Stimulated activated CD4-positive, alpha-beta T cell treated with anti-CD3 and anti-CD28 coated beads, Interleukin-12 subunit alpha, Interleukin-12 subunit beta, amount 100 ng/mL, for 48 hours (primary cell): Measurements from ENCODE around the gene WNT9A.
"Not testable (repeated sequence)": the region's sequence is repeated elsewhere in the genome, so short reads cannot be mapped to it uniquely, and the experiment has no call there.

Experiments
- DNase-seq, 3 donors: peaks; one replicate each; pipeline ENCODE4 v3.0.0-alpha.2; 2020; ENCODE audit warnings: low read depth in 2 of 3, low spot score in 1 of 3

WNT9A gene

GRCh38 chr1:227947676-227948492 is at the start of gene WNT9A:
WNT9A (minus strand) TSS chr1:227947932; CDS start chr1:227947887, 45 bp downstream.
- DNase-seq, result no peak

GRCh38 chr1:227996187-227996950 is 48.6 kb upstream of the WNT9A start:
- DNase-seq, result no peak

DNA sequence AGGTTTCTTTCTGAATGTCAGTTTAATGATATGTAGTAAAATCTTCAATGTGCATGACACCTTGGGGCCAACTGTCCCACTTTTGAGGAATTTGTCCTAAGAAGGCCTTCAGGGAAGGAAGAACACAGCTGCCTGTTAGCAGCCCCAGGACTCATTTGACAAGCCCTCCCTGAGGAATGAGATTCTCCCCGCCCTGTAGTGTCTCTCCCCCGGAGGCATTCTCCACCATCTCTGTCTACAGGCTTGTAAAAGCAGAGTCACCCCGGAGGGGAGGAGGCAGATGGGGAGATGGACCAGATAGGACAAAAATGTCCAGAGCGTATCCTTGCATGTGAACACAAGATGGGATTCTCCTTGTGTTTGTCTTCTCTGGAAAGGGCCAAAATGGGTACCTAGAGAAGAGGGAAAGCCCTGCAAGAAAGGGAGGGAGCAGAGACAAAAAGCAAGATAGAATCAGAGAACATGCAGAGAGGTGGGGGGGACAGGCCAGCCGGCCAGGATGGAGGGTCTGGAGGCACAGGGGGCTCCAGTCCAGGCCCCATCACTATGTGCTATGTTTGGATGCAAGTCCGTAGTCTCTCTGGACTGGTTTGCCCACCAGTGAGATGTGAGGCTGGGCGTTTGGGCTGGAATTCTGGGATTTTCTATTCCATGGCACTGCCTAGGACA is 47.0 kb upstream of the WNT9A start:
- no peak for DNase-seq

DNA sequence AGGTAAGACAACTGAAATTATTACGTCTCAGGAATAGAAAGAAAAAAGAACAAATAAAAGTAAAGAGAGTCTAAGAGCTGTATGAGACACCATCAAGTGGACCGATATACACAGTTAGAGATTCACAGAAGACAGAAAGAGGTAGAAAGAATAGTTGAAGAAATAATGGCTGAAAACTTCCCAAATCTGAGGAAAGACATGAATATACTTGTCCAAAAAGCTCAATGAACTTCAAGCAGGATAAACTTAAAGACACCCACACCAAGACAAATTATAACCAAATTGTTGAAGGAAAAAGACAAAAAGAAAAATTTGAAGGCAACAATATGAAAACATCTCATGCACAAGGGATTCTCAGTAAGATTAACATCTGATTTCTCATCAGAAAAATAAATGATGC is 39.4 kb upstream of the WNT9A start:
- no peak for DNase-seq

- not testable (repeated sequence) for DNase-seq
Observed at GRCh38 chr1:227975583-227976283, 28.0 kb upstream of the WNT9A start.

- not testable (repeated sequence) for DNase-seq
Observed at GRCh38 chr1:227973724-227974288, 26.1 kb upstream of the WNT9A start.

DNA sequence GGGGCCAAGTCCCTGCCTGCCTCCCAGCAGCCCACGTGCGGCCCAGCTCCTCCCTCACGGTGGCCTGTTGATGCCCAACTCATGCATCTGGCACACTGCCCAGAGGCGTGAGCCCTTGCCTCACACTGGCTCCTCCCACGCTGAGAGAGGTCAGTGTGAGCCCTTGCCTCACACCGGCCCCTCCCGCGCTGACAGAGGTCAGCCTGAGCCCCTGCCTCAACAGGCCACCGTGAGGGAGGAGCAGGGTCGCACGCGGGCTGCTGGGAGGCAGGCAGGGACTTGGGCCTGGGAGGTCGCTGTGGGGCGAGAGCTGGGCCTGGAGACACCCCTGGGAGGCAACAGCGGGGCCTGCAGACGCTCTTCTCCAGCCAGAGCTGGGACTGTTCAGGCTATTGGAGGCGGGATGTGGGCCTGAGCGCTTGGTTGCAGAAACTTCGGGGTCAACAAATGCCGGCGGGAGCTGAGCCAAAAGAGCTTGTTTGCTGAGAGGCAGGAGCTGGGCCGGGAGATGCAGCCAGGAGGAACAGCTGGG is 25.2 kb upstream of the WNT9A start:
- DNase-seq, result not testable (repeated sequence)

DNA sequence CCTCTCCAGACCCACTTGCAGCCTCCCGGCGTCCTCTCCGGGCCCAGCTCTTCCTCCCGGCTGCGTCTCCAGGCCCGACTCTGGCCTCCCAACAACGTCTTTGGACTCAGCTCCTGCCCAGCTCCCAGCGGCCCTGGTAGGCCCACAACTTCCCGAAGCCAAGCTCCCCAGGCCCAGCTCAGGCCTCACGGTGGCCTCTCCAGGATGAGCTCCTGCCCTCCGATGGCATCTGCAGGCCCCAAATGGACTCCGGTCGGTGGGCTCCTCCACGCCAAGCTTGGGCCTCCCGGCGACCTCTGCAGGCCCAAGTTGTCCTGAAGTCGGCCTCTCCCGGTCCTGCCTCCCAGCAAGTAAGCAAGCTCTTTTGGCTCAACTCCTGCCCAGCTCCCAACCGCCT is 24.5 kb upstream of the WNT9A start:
- DNase-seq, result not testable (repeated sequence)

DNA sequence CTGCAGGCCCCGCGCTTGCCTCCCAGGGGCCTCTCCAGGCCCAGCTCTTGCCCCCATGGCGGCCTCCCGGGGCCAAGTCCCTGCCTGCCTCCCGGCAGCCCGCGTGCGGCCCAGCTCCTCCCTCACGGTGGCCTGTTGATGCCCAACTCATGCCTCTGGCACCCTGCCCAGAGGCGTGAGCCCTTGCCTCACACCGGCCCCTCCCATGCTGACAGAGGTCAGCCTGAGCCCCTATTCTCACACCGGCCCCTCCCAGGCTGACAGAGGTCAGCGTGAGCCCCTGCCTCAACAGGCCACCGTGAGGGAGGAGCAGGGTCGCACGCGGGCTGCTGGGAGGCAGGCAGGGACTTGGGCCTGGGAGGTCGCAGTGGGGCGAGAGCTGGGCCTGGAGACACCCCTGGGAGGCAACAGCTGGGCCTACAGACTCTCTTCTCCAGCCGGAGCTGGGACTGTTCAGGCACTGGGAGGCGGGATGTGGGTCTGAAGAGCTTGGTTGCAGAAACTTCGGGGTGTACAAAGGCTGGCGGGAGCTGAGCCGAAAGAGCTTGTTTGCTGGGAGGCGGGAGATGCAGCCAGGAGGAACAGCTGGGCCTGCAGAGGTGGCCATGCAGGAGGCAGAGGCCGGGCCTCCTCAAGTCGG is 24.0 kb upstream of the WNT9A start:
- not testable (repeated sequence) for DNase-seq

- DNase-seq, result not testable (repeated sequence)
Observed at GRCh38 chr1:227971216-227971615, 23.5 kb upstream of the WNT9A start.

- DNase-seq, result not testable (repeated sequence)
Observed at GRCh38 chr1:227970076-227970995, 22.6 kb upstream of the WNT9A start.

DNA sequence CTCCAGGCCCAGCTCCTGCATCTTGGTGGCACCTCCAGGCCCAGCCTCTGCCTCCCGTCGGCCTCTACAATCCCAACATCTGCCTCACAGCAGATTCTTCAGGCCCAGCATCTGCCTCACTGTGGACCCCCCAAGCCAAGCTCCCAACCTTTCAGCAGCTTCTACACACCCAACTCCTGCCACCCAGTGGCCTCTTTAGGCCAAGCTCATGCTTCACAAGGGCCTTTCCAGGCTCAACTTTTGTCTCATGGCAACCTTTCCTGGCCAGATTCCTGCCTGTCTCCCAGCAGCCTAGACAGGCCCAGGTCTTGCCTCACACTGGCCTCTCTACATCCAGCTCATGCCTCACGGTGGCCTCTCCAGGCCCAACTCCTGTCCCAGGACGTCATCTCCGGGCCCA is 20.1 kb upstream of the WNT9A start:
- DNase-seq, result not testable (repeated sequence)

GRCh38 chr1:227966733-227967132 is 19.0 kb upstream of the WNT9A start:
- DNase-seq, result not testable (repeated sequence)

- no peak for DNase-seq
Observed at GRCh38 chr1:227961651-227962466, 14.1 kb upstream of the WNT9A start.

DNA sequence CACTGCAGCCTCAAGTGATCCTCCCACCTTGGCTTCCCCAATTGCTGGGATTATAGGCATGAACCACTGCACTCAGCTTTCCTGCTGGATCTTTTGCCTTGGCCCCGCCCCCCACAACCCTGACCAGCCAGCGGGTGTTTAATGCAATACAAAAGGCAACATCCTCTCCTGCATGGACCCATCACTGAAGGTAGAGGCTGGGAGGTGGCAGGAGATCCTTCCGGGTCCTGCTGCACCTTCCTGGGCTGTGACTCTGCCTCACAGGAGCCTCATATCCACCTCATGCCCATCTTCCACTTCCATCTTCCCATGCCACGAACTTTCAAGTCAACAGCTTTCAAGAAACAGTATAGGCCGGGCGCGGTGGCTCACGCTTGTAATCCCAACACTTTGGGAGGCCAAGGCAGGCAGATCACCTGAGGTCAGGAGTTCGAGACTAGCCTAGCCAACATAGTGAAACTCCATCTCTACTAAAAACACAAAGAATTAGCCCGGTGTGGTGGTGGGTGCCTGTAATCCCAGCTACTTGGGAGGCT is 11.7 kb upstream of the WNT9A start:
- no peak for DNase-seq

DNA sequence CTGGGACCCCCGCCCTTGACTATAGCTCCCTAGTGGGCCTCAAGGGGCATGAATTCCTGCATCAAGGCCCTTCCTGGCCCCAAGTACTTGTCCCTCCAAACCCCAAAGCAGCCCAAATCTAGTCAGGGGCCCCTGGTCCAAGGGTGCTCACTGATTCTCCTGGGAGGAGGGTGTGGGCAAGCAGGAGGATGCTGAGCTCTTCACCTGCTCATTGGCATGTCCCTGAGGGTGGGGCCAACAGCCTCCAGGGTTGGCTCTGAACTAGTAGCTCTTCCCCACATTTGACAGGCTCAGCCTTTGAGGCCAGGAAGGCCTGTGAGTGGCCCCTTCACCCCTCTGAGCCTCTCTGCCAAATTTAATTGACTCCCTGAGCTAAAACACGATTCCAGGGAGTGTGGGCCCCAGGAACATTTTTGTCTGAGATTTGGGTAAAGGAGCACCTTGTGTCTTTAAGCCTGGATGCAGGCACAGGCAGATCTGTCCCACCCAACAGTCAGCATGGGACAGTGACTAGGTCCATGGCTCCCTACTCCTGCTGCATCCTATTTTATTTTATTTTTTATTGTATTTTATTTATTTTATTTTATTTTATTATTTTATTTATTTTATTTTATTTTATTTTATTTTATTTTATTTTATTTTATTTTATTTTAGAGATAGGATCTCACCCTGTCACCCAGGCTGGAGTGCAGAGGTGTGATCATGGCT is 11.0 kb upstream of the WNT9A start:
- no peak for DNase-seq

DNA sequence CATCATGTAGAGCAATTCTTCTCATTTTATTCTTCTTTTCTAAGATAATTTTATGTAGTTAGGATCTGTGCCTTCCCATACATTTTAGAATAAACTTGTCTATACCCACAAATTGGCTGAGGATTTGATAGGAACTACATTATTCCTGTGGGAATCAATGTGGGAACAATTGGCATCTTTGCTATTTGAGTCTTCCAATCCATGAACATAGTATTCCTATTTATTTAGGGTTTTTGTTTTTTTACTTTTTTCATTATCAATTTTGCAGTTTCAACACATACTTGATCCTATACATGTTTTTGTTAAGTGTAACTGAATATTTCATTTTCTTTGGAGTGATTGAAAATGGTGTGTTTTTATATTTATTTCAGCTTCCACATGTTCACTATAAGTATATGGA is 8.1 kb upstream of the WNT9A start:
- DNase-seq, result no peak
